DND-41 (cell line): ENCODE measurements around the gene ANKRD29.
"Not testable (repeated sequence)": the region's sequence is repeated elsewhere in the genome, so short reads cannot be mapped to it uniquely, and the experiment has no call there.

Experiments
- ATAC-seq: fragments of 200-7000 bp; cut with Tn5 transposase; 3 replicates; pipeline ENCODE4 v1.9.1; 2021; ENCODE audit warnings: low read depth; ENCODE audit not compliant: insufficient read depth
- DNase-seq: peaks from one replicate; pipeline ENCODE4 v3.0.0-alpha.2; 2020
- H2AFZ ChIP-seq: 2 replicates; pipeline ENCODE4 v1.6.0; 2012; ENCODE audit warnings: low read depth, low read length
- H3K27ac ChIP-seq: 2 replicates; pipeline ENCODE4 v1.5.1; 2012; ENCODE audit warnings: low read length, inconsistent platforms
- H3K27me3 ChIP-seq: fragments of 200-600 bp; sonication (generic); 2 replicates; pipeline ENCODE4 v1.6.0; 2012; ENCODE audit warnings: low read length, mild to moderate bottlenecking, inconsistent platforms; ENCODE audit not compliant: insufficient read depth, poor library complexity
- H3K36me3 ChIP-seq: 2 replicates; pipeline ENCODE4 v1.5.1; 2012; ENCODE audit warnings: low read length, inconsistent platforms; ENCODE audit not compliant: insufficient read depth
- H3K4me1 ChIP-seq: 2 replicates; pipeline ENCODE4 v1.5.1; 2012; ENCODE audit warnings: mild to moderate bottlenecking, low read length; ENCODE audit not compliant: insufficient read depth
- H3K4me2 ChIP-seq: 2 replicates; pipeline ENCODE4 v1.6.0; 2012; ENCODE audit warnings: mild to moderate bottlenecking, moderate library complexity, low read length, inconsistent platforms; ENCODE audit not compliant: insufficient read depth
- H3K4me3 ChIP-seq, 2 experiments: fragments of 200-600 bp in 1 of 2; shearing (Covaris generic) in 1 of 2; 2 replicates each; pipeline ENCODE4 v1.5.1; 2012 to 2016; ENCODE audit warnings: inconsistent platforms in 2 of 2, low read length in 2 of 2, mild to moderate bottlenecking in 2 of 2, low read depth in 1 of 2, moderate library complexity in 1 of 2
- H3K79me2 ChIP-seq: 2 replicates; pipeline ENCODE4 v1.6.0; 2012; ENCODE audit warnings: low read length, inconsistent platforms; ENCODE audit not compliant: insufficient read depth
- H3K9ac ChIP-seq: 2 replicates; pipeline ENCODE4 v1.6.0; 2012; ENCODE audit warnings: low read depth, mild to moderate bottlenecking, inconsistent platforms, low read length, moderate library complexity
- H3K9me3 ChIP-seq: 2 replicates; pipeline ENCODE4 v1.5.1; 2012; ENCODE audit warnings: low read length, moderate library complexity, mild to moderate bottlenecking, inconsistent platforms; ENCODE audit not compliant: insufficient read depth, severe bottlenecking
- H4K20me1 ChIP-seq: 2 replicates; pipeline ENCODE4 v1.6.0; 2012; ENCODE audit warnings: low read length; ENCODE audit not compliant: insufficient read depth
- CTCF ChIP-seq: IDR thresholded peaks from 2 replicates; pipeline ENCODE4 v1.5.1; 2012; ENCODE audit warnings: borderline replicate concordance, low read length, moderate library complexity, mild to moderate bottlenecking; ENCODE audit not compliant: poor library complexity, severe bottlenecking; ENCODE audit errors: extremely low read depth
- EZH2 ChIP-seq: IDR thresholded peaks from 3 replicates; pipeline ENCODE4 v1.6.1; 2012; ENCODE audit warnings: borderline replicate concordance, low read depth, mild to moderate bottlenecking, moderate library complexity, low read length, inconsistent platforms; ENCODE audit not compliant: severe bottlenecking

The ANKRD29 gene

GRCh38 chr18:23578067-23578701, 84.5 kb downstream of the ANKRD29 start:
- ATAC-seq, result peak; percentile 73
- Histone ChIP-seq H3K4me2 (no peak overlapping the region), H4K20me1 (peaks cover 18% of the 10 kb centered on the region; the same call in 1 of the 2 replicates), H3K4me1 (peaks cover 38% of the 10 kb centered on the region), H2AFZ (no peak overlapping the region), H3K27me3 (no peaks in the 10 kb centered on the region), H3K36me3 (peaks cover 29% of the 10 kb centered on the region), H3K9ac (no peak overlapping the region), H3K27ac (no peak overlapping the region), H3K9me3 (no peaks in the 10 kb centered on the region), H3K4me3 (no peak overlapping the region), H3K79me2 (peaks cover 55% of the 10 kb centered on the region)
- DNase-seq, result peak; percentile 29
- TF ChIP-seq CTCF (no peak), EZH2 (no peak)

- H3K9me3 ChIP-seq, H3K27ac ChIP-seq, ATAC-seq, H3K4me2 ChIP-seq, H3K27me3 ChIP-seq, H3K4me3 ChIP-seq, H2AFZ ChIP-seq, DNase-seq, H3K9ac ChIP-seq: not testable (repeated sequence)
- H3K79me2 ChIP-seq, result peaks cover 48% of the 10 kb centered on the region
- peaks cover 31% of the 10 kb centered on the region for H3K4me1 ChIP-seq
- peaks cover 18% of the 10 kb centered on the region; the same call in 1 of the 2 replicates for H4K20me1 ChIP-seq
- peaks cover 36% of the 10 kb centered on the region for H3K36me3 ChIP-seq
These were observed 85.2 kb downstream of the ANKRD29 start for GRCh38 chr18:23577521-23577920.

DNA sequence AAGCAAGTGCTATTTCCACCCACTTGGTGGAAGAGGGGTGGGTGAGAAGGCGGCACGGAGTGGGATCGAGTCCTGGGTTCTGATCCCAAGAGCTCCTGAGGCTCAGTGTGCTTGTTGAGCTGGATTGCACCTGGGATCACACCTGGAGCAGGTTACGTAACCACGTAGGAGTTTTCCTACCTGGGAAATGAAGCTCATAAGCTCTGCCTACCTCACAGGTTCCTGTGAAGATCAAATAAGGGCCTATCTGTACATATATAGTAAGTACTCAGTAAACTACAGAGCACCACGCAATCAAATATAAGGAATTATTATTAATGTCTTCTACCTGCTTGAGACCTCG, 87.4 kb downstream of the ANKRD29 start:
- peak overlapping the region; percentile 50; the same call in 1 of the 2 replicates for H3K27ac ChIP-seq
- TF ChIP-seq EZH2, result no peak
- TF ChIP-seq CTCF, result no peak
- H3K4me3 ChIP-seq, result no peak overlapping the region
- no peaks in the 10 kb centered on the region for H3K9me3 ChIP-seq
- peaks cover 27% of the 10 kb centered on the region for H3K79me2 ChIP-seq
- peaks cover 11% of the 10 kb centered on the region; the same call in 1 of the 2 replicates for H4K20me1 ChIP-seq
- no peak overlapping the region for H3K4me2 ChIP-seq
- no peak overlapping the region for H2AFZ ChIP-seq
- H3K27me3 ChIP-seq, result no peaks in the 10 kb centered on the region
- ATAC-seq (no peak), DNase-seq (no peak)
- peaks cover 38% of the 10 kb centered on the region for H3K36me3 ChIP-seq
- H3K9ac ChIP-seq, result no peak overlapping the region
- peaks cover 22% of the 10 kb centered on the region for H3K4me1 ChIP-seq

DNA sequence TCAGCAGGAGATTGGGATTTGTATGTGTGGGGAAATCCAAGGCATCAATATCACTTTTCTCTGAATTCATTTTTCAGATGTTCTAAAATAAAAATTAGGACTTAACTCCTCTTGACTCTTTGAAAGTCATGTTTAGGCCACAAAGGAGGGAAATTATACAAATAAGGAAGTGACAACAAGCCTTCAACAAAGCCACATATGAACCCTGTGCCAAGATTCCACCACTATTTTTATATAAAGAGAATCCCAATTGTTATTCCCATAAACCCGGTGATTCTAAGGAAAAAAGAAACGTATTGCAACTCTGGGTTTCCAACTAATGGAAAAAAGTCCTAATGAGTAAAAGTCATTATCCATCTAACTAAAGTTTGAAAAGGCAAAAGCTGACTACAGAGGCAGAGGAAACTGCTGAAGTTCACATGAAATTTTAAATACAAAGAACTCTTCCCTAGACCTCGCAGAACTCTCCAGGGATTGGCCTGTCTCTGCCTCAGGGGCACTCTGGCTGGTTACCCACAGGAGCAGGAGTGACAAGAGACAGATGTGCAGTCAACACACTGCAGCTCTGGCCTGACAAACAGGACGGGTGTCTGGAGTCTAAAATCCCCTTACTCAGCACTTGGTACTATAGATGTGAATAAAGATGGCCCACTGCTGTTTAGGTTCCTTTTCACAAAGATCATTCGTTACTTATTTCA, 88.0 kb downstream of the ANKRD29 start:
- Histone ChIP-seq H3K79me2 (peaks cover 22% of the 10 kb centered on the region), H2AFZ (no peak overlapping the region), H3K4me1 (peaks cover 22% of the 10 kb centered on the region), H3K9me3 (no peaks in the 10 kb centered on the region), H3K9ac (no peak overlapping the region), H3K27ac (peak overlapping the region; percentile 50), H3K36me3 (peaks cover 42% of the 10 kb centered on the region), H3K4me3 (no peak overlapping the region), H4K20me1 (peaks cover 8% of the 10 kb centered on the region; the same call in 1 of the 2 replicates), H3K27me3 (no peaks in the 10 kb centered on the region), H3K4me2 (no peak overlapping the region)
- TF ChIP-seq EZH2 (no peak), CTCF (no peak)
- ATAC-seq, result peak; percentile 70; the same call in 2 of the 3 replicates
- no peak for DNase-seq
